DMS53 treated with DMSO at 0.1 percent for 48 hours (cell line): ENCODE data around the gene ZFP64.
"Not testable (repeated sequence)": the region's sequence is repeated elsewhere in the genome, so short reads cannot be mapped to it uniquely, and the experiment has no call there.

Experiments used
- DNase-seq: peaks from one replicate; lab custom pipeline; 2025; ENCODE audit not compliant: unreplicated experiment; lab: John Stamatoyannopoulos, UW

The ZFP64 gene

DNA sequence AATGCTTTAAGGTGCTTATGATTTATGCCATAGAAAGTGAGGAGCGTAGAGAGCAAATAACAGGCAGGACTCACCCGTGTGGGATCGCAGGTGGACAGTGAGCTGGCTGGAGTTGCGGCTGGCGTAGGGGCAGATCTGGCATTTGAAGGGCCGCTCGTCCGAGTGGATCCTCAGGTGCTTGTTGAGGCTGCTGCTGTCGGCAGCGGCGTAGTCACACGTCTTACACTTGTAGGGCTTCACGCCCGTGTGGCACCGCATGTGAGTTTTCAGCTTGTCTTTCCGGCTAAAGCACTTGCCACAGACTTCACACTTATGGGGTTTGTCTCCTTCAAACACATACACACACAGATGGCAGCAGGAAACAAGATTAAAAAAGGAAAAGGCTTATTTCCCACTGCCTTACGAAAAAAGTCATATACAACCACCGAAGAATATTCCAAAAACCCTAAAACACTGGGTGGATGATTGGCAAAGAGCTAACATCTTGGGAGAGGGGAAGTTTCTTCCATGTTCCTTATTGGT, 31.5 kb downstream of the ZFP64 start:
- DNase-seq, result no peak

GRCh38 chr20:52154575-52154974, 37.0 kb downstream of the ZFP64 start:
- DNase-seq, result no peak

DNA sequence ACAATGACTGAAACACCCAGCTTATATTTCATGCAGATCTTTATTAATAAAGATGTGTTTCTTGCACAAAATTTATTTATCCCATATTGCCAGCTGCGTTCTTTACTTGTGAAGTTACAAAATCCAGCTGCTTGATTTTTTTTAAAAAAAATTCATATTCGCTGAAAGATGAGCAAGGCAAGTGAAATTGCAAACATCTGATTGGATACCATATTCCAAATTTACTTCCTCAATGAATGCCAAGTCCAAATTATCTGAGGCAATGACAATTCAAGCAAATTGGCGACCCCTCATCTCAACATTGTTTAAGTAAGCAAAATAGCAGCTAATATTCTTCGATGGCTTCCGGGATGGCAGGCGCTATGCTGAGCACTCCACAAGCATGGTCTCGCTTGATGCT, 37.7 kb downstream of the ZFP64 start:
- DNase-seq, result no peak

GRCh38 chr20:52152921-52153320, 38.7 kb downstream of the ZFP64 start:
- DNase-seq, result no peak

GRCh38 chr20:52152416-52152815, 39.2 kb downstream of the ZFP64 start:
- no peak for DNase-seq

- DNase-seq, result peak; percentile 19
Measured at GRCh38 chr20:52150440-52151258, 40.9 kb downstream of the ZFP64 start.

- no peak for DNase-seq
Measured at GRCh38 chr20:52145587-52145986, 46.0 kb downstream of the ZFP64 start.

DNA sequence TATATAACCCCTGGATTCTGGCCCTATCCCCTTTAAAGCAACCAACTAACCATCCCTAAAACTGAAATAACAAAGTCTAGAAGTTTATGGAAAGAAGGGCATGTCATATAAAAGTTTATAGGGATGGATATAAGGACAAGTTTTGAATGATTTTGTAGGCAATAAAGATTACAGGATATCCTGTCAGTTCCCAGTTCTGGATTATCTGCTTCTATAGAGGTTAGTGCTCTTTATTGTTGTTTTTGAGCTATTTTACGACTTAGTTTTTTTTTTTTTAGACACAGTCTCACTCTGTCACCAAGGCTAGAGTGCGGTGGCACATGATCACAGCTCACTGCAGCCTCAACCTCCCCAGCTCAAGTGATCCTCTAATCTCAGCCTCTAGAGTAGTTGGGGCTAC, 48.3 kb downstream of the ZFP64 start:
- DNase-seq, result no peak

- DNase-seq, result no peak
Measured at GRCh38 chr20:52142757-52143156, 48.8 kb downstream of the ZFP64 start.

GRCh38 chr20:52139986-52140385, 51.6 kb downstream of the ZFP64 start:
- DNase-seq, result no peak

GRCh38 chr20:52137850-52138249, 53.7 kb downstream of the ZFP64 start:
- DNase-seq, result no peak

GRCh38 chr20:52133714-52134113, 57.9 kb downstream of the ZFP64 start:
- DNase-seq, result not testable (repeated sequence)

DNA sequence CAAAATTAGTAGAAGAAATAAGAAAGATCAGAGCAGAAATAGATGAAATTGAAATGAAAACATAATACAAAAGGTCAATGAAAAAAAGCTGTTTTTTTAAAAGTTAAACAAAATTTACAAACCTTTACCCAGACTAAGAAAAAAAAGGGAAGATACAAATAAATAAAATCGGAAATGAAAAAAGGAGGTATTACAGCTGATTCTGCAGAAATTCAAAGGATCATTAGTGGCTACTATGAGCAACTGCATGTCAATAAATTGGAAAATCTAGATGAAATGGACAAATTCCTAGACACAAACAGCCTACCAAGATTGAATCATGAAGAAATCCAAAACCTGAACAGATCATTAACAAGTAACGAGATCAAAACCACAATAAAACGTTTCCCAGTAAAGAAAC, 59.2 kb downstream of the ZFP64 start:
- no peak for DNase-seq

DNA sequence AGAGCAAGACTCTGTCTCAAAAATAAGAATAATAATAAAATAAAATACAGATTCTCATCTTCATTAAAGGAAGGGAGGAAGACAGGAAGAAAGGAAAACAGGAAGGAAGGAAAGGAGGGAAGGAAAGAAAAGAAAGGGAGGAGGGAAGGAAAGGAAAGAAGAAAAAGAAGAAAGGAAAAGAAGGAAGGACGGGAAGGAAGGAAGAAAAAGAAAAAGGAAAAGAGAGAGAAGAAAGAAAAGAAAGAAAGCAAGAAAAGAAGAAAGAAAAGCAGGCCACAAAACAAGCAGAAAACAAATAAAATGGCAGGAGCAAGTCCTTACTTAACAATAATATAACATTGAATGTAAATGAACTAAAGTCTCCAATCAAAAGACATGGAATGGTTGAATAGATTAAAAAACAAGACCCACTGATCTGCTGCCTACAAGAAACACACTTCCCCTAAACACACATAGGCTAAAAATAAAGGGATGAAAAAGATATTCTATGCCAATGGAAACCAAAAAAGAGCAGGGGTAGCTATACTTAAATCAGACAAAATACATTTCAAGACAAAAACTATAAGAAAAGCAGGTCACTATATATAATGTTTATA, 60.4 kb downstream of the ZFP64 start:
- DNase-seq, result no peak

DNA sequence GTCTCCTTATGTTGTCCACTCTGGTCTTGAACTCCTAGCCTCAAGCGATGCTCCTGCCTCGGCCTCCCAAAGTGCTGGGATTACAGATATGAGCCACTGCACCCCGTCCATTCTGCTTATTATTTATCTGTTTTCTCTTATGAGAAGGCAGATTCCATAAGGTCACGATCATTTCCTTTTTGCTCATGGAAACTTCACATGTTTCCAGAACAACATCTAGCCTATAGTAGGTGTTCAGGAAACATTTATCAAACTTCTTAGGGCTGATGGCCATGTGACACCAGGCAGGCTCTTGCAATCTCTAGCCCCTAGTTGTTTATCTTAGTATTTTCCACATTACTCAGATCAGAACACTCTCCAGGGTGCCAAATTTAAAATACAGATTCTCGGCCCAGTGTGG, 61.2 kb downstream of the ZFP64 start:
- DNase-seq, result no peak

- no peak for DNase-seq
Measured at GRCh38 chr20:52129611-52130010, 62.0 kb downstream of the ZFP64 start.

DNA sequence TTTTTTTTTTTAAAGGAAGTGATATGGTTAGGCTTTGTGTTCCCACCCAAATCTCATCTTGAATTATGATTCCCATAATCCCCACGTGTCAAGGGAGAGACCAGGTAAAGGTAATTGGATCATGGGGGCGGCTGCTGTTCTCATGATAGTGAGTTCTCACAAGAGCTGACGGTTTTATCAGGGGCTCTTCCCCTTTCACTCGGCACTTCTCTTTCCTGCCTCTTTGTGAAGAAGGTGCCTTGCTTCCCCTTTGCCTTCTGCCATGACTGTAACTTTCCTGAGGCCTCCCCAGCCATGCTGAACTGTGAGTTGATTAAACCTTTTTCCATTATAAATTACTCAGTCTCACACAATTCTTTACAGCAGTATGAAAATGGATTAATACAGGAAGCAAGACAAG, 64.3 kb downstream of the ZFP64 start:
- DNase-seq, result no peak

DNA sequence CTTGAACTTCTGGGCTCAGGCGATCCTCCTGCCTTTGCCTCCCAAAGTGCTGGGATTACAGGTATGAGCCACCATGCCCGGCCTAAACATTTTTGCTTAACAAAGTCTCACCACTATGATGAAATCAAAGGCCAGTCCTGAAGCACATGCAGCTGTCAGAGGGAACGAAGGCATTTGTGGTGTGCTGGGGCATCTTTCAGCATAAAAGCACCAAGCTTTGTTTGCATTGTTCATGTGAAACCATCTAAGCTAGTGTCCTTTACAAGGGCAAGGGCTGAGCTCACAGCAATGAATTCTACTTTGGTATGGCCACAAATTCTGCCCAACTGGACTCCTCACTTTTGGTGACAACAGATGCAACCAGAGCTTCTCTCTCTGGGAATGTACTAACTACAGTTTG, 66.8 kb downstream of the ZFP64 start:
- DNase-seq, result no peak

DNA sequence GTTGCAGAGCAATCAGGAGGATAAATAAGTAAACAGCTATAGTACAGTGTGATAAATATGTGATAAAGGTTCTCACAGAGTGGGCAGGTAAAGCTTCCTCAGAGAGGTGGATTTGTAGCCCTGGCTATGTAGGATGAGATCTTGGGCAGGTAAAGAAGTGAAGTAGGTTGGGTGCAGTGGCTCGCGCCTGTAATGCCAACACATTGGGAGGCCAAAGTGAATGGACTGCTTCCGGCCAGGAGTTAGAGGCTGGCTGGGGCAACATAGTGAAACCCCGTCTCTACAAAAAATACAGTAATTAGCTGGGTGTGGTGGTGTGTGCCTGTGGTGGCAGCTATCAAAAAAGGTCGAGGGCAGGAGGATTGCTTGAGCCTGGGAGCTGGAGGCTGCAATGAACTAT, 72.9 kb downstream of the ZFP64 start:
- DNase-seq, result no peak

- no peak for DNase-seq
Measured at GRCh38 chr20:52118016-52118623, 73.5 kb downstream of the ZFP64 start.

GRCh38 chr20:52110456-52110855, 81.1 kb downstream of the ZFP64 start:
- DNase-seq, result no peak
